ENCODE results near the gene TOR2A.

Gene TOR2A

GRCh38 chr9:127712371-127712770 is 22.7 kb downstream of the TOR2A start:
- no peak overlapping the region for H3K4me3 ChIP-seq (ENCODE audit: low read length in 2 of 2)
- H3K9me3 ChIP-seq (ENCODE audit: control insufficient read depth in 2 of 2, low read length in 2 of 2) = no peaks in the 10 kb centered on the region
- H3K27ac ChIP-seq (ENCODE audit: low read depth in 2 of 2, low read length in 2 of 2) = no peak overlapping the region
- no peak overlapping the region for H3K9ac ChIP-seq (ENCODE audit: low read depth in 1 of 2, low read length in 2 of 2)
- no peaks in the 10 kb centered on the region for H3K27me3 ChIP-seq (ENCODE audit: control insufficient read depth in 2 of 2, insufficient read depth in 2 of 2, low read length in 2 of 2)
- H3K4me1 ChIP-seq (ENCODE audit: control insufficient read depth in 2 of 2, insufficient read depth in 2 of 2, low read length in 2 of 2) = peaks cover 6 to 12% of the 10 kb centered on the region in 2 donors
- H3K36me3 ChIP-seq (ENCODE audit: control insufficient read depth in 2 of 2, insufficient read depth in 2 of 2, low read length in 2 of 2) = no peaks in the 10 kb centered on the region

GRCh38 chr9:127711831-127712274 is 23.2 kb downstream of the TOR2A start:
- no peaks in the 10 kb centered on the region for H3K36me3 ChIP-seq (ENCODE audit: control insufficient read depth in 2 of 2, insufficient read depth in 2 of 2, low read length in 2 of 2)
- H3K9ac ChIP-seq (ENCODE audit: low read depth in 1 of 2, low read length in 2 of 2) = no peak overlapping the region
- H3K4me1 ChIP-seq (ENCODE audit: control insufficient read depth in 2 of 2, insufficient read depth in 2 of 2, low read length in 2 of 2) = peaks cover 6 to 16% of the 10 kb centered on the region in 2 donors
- H3K9me3 ChIP-seq (ENCODE audit: control insufficient read depth in 2 of 2, low read length in 2 of 2) = no peaks in the 10 kb centered on the region
- no peak overlapping the region for H3K27ac ChIP-seq (ENCODE audit: low read depth in 2 of 2, low read length in 2 of 2)
- no peak overlapping the region for H3K4me3 ChIP-seq (ENCODE audit: low read length in 2 of 2)
- no peaks in the 10 kb centered on the region for H3K27me3 ChIP-seq (ENCODE audit: control insufficient read depth in 2 of 2, insufficient read depth in 2 of 2, low read length in 2 of 2)

GRCh38 chr9:127711226-127711701 is 23.8 kb downstream of the TOR2A start:
- Histone ChIP-seq H3K27ac (ENCODE audit: low read depth in 2 of 2, low read length in 2 of 2) (no peak overlapping the region), H3K4me3 (ENCODE audit: low read length in 2 of 2) (no peak overlapping the region), H3K9me3 (ENCODE audit: control insufficient read depth in 2 of 2, low read length in 2 of 2) (no peaks in the 10 kb centered on the region), H3K27me3 (ENCODE audit: control insufficient read depth in 2 of 2, insufficient read depth in 2 of 2, low read length in 2 of 2) (no peaks in the 10 kb centered on the region), H3K4me1 (ENCODE audit: control insufficient read depth in 2 of 2, insufficient read depth in 2 of 2, low read length in 2 of 2) (peaks cover 4 to 14% of the 10 kb centered on the region in 2 donors), H3K36me3 (ENCODE audit: control insufficient read depth in 2 of 2, insufficient read depth in 2 of 2, low read length in 2 of 2) (no peaks in the 10 kb centered on the region), H3K9ac (ENCODE audit: low read depth in 1 of 2, low read length in 2 of 2) (no peak overlapping the region)

DNA sequence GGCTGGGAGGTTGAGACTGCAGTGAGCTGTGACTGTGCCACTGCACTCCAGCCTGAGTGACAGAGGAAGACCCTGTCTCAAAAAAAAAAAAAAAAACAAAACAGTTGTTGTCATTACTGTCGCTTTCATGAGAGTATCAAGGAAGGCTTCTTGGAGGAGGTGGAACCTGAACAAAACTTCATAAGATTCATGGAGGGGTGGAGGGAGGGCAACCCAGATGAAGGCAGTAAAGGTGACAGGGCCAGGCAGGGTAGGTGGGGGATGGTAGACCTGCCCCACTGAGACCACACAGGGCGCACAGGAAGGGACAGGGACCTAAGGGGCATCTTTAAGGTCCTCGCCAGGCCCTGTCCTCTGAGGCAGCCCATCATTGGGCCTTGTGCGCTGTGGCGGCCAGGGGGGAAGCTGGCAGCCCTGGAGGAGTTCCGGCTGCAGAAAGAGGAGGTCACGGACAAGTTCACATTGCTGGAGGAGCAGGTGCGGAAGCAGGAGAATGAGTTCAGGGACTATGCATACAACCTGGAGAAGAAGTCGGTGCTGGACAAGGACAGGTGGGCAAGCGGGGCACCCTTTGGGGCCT is 24.8 kb downstream of the TOR2A start:
- Histone ChIP-seq H3K27ac (ENCODE audit: low read depth in 2 of 2, low read length in 2 of 2) (no peak overlapping the region), H3K4me3 (ENCODE audit: low read length in 2 of 2) (no peak overlapping the region), H3K36me3 (ENCODE audit: control insufficient read depth in 2 of 2, insufficient read depth in 2 of 2, low read length in 2 of 2) (no peaks in the 10 kb centered on the region), H3K27me3 (ENCODE audit: control insufficient read depth in 2 of 2, insufficient read depth in 2 of 2, low read length in 2 of 2) (no peaks in the 10 kb centered on the region), H3K9me3 (ENCODE audit: control insufficient read depth in 2 of 2, low read length in 2 of 2) (no peaks in the 10 kb centered on the region), H3K9ac (ENCODE audit: low read depth in 1 of 2, low read length in 2 of 2) (no peak overlapping the region), H3K4me1 (ENCODE audit: control insufficient read depth in 2 of 2, insufficient read depth in 2 of 2, low read length in 2 of 2) (peaks cover 0 to 10% of the 10 kb centered on the region in 2 donors)

GRCh38 chr9:127708952-127709587 is 26.0 kb downstream of the TOR2A start:
- H3K9me3 ChIP-seq (ENCODE audit: control insufficient read depth in 2 of 2, low read length in 2 of 2) = no peaks in the 10 kb centered on the region

DNA sequence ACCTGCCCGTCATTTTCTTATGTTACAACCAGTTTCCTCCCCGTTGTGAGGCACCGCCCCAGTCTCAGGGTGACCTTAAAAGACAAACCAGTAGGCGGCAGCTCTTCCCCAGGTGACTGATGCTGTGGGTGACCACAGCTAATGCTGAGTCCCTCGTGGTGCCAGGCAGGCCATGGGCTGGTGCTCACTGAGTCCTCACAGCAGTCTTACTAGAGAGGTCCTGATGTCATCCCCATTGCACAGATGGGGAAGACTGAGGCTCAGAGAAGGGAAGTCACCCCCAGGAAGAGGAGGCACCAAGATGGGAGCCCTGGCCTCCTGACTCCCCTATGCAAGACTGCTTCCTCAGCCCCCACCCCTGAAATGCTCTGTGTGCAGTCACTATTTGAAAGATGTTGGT is 27.3 kb downstream of the TOR2A start:
- H3K36me3 ChIP-seq (ENCODE audit: control insufficient read depth in 2 of 2, insufficient read depth in 2 of 2, low read length in 2 of 2) = no peaks in the 10 kb centered on the region
- no peaks in the 10 kb centered on the region for H3K9me3 ChIP-seq (ENCODE audit: control insufficient read depth in 2 of 2, low read length in 2 of 2)
- no peak overlapping the region for H3K27ac ChIP-seq (ENCODE audit: low read depth in 2 of 2, low read length in 2 of 2)
- H3K4me3 ChIP-seq (ENCODE audit: low read length in 2 of 2) = no peak overlapping the region
- no peak overlapping the region for H3K9ac ChIP-seq (ENCODE audit: low read depth in 1 of 2, low read length in 2 of 2)
- no peaks in the 10 kb centered on the region for H3K27me3 ChIP-seq (ENCODE audit: control insufficient read depth in 2 of 2, insufficient read depth in 2 of 2, low read length in 2 of 2)
- peaks cover 0 to 7% of the 10 kb centered on the region in 2 donors for H3K4me1 ChIP-seq (ENCODE audit: control insufficient read depth in 2 of 2, insufficient read depth in 2 of 2, low read length in 2 of 2)

More at GRCh38 chr9:127708952-127709587, 26.0 kb downstream of the TOR2A start:
- H3K27me3 ChIP-seq (ENCODE audit: control insufficient read depth in 2 of 2, insufficient read depth in 2 of 2, low read length in 2 of 2) = no peaks in the 10 kb centered on the region
- no peak overlapping the region for H3K4me3 ChIP-seq (ENCODE audit: low read length in 2 of 2)
- H3K4me1 ChIP-seq (ENCODE audit: control insufficient read depth in 2 of 2, insufficient read depth in 2 of 2, low read length in 2 of 2) = peaks cover 0 to 7% of the 10 kb centered on the region in 2 donors
- H3K27ac ChIP-seq (ENCODE audit: low read depth in 2 of 2, low read length in 2 of 2) = no peak overlapping the region
- no peak overlapping the region for H3K9ac ChIP-seq (ENCODE audit: low read depth in 1 of 2, low read length in 2 of 2)
- no peaks in the 10 kb centered on the region for H3K36me3 ChIP-seq (ENCODE audit: control insufficient read depth in 2 of 2, insufficient read depth in 2 of 2, low read length in 2 of 2)

- Histone ChIP-seq H3K27ac (ENCODE audit: low read depth in 2 of 2, low read length in 2 of 2) (no peak within 1 kb of the TSS), H3K9ac (ENCODE audit: low read depth in 1 of 2, low read length in 2 of 2) (no peak within 1 kb of the TSS), H3K9me3 (ENCODE audit: control insufficient read depth in 2 of 2, low read length in 2 of 2) (no peaks in the 10 kb centered on the region)
Measured at GRCh38 chr9:127706836-127707241, 28.3 kb downstream of the TOR2A start, which contains the start of gene CFAP157. Gene CFAP157, plus strand, starts transcription at chr9:127706988. Its CDS starts 44 bp downstream, at chr9:127707032.

DNA sequence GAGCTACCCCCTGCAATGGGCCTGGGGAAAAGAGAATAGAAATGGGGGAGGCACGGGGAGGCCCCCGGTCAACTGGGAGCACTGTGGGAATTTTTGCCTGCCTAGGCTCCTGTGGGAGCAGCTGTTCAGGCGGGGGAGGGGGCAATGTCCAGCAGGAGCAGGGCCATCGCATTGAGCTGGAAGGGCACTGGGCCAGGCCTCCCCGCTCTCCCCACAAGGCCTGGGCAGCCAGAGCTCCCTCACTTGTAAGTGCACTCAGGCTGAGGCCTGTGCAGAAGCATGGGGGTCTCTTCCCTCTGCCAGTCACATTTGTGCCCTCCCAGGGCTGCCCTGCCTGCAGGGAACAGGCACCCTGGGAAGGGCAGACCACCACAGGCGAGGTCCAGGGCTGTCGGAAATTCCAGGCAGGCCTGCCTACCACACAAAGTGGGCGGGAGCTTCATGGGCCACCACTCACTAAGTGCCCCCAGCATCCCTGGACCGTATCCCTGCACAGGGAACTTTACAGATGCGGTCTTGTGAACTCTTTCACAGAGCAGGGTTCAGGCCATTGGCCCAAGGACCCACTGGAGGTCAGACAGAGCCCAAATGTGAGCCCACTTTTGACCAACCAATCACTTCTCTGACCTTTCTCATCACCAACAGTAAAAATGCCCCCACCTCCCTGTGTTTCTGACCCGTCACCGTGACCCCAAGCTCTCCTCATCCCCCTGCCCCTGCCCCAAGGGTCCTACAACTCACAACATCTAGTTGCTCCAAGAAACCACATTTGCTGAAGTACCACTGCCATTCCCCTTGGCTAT is 29.3 kb downstream of the TOR2A start:
- peaks cover 0 to 7% of the 10 kb centered on the region in 2 donors for H3K4me1 ChIP-seq (ENCODE audit: control insufficient read depth in 2 of 2, insufficient read depth in 2 of 2, low read length in 2 of 2)
- H3K9me3 ChIP-seq (ENCODE audit: control insufficient read depth in 2 of 2, low read length in 2 of 2) = no peaks in the 10 kb centered on the region
- no peak overlapping the region for H3K9ac ChIP-seq (ENCODE audit: low read depth in 1 of 2, low read length in 2 of 2)
- H3K27me3 ChIP-seq (ENCODE audit: control insufficient read depth in 2 of 2, insufficient read depth in 2 of 2, low read length in 2 of 2) = no peaks in the 10 kb centered on the region
- no peaks in the 10 kb centered on the region for H3K36me3 ChIP-seq (ENCODE audit: control insufficient read depth in 2 of 2, insufficient read depth in 2 of 2, low read length in 2 of 2)
- H3K27ac ChIP-seq (ENCODE audit: low read depth in 2 of 2, low read length in 2 of 2) = no peak overlapping the region
- no peak overlapping the region for H3K4me3 ChIP-seq (ENCODE audit: low read length in 2 of 2)

More at GRCh38 chr9:127706836-127707241, 28.3 kb downstream of the TOR2A start, which contains the start of gene CFAP157:
- Histone ChIP-seq H3K36me3 (ENCODE audit: control insufficient read depth in 2 of 2, insufficient read depth in 2 of 2, low read length in 2 of 2) (no peaks in the 10 kb centered on the region), H3K27me3 (ENCODE audit: control insufficient read depth in 2 of 2, insufficient read depth in 2 of 2, low read length in 2 of 2) (no peaks in the 10 kb centered on the region), H3K4me1 (ENCODE audit: control insufficient read depth in 2 of 2, insufficient read depth in 2 of 2, low read length in 2 of 2) (peaks cover 0 to 7% of the 10 kb centered on the region in 2 donors), H3K4me3 (ENCODE audit: low read length in 2 of 2) (no peak within 1 kb of the TSS)

DNA sequence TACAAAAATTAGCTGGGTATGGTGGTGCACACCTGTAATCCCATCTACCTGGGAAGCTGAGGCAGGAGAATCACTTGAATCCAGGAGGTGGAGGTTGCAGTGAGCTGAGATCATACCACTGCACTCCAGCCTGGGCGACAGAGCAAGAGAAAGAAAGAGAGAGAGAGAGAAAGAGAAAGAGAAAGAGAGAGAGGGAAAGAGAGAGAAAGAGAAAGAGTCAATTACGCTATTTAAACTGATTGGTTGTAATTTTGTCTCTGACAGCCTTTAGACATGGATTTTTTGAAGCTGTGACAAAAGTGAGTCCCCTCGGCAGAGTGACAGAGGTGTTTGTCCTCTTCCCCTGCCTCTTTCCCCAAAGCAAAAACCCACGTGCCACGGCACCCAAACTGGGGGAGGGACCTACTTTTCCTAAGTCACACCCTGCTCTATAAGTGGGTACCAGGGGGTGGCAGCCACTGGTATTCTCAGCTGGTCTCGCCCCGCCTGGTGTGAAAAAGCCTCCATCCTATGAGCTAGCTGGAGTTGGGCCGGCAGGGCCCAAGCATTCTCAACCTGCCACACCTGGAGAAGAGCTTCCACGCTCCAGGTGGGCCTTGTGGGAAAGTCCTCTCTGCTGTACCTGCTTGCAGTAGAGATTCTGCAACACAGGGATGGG is 31.7 kb downstream of the TOR2A start:
- H3K9me3 ChIP-seq (ENCODE audit: control insufficient read depth in 2 of 2, low read length in 2 of 2) = no peaks in the 10 kb centered on the region
- peaks cover 0 to 13% of the 10 kb centered on the region in 2 donors for H3K4me1 ChIP-seq (ENCODE audit: control insufficient read depth in 2 of 2, insufficient read depth in 2 of 2, low read length in 2 of 2)
- H3K36me3 ChIP-seq (ENCODE audit: control insufficient read depth in 2 of 2, insufficient read depth in 2 of 2, low read length in 2 of 2) = no peaks in the 10 kb centered on the region
- H3K9ac ChIP-seq (ENCODE audit: low read depth in 1 of 2, low read length in 2 of 2) = no peak overlapping the region
- no peak overlapping the region for H3K27ac ChIP-seq (ENCODE audit: low read depth in 2 of 2, low read length in 2 of 2)
- H3K27me3 ChIP-seq (ENCODE audit: control insufficient read depth in 2 of 2, insufficient read depth in 2 of 2, low read length in 2 of 2) = no peaks in the 10 kb centered on the region
- no peak overlapping the region for H3K4me3 ChIP-seq (ENCODE audit: low read length in 2 of 2)
